GM23338 (cell line): ENCODE data around the gene NINL. TPM values are rescaled to one million over a fixed set of nuclear protein-coding genes. Genes with fewer than 3 reads are reported as not detected.

Experiments
- ATAC-seq: fragments of 200-7000 bp; cut with Tn5 transposase; 3 replicates; pipeline ENCODE4 v1.9.1; 2020
- DNase-seq: peaks from one replicate; pipeline ENCODE4 v3.0.0-alpha.2; 2015; ENCODE audit warnings: low spot score
- H2AFZ ChIP-seq: fragments of 200-600 bp; sonication (generic); 2 replicates; pipeline ENCODE4 v1.8.0; 2016; ENCODE audit warnings: antibody characterized with exemption, mild to moderate bottlenecking, moderate library complexity
- H3F3A ChIP-seq: fragments of 200-600 bp; sonication (generic); replicated peaks from 2 replicates; pipeline ENCODE4 v1.8.0; 2017; ENCODE audit warnings: antibody characterized with exemption, mixed run types, low read depth
- H3K27ac ChIP-seq: fragments of 200-600 bp; sonication (generic); 2 replicates; pipeline ENCODE4 v1.6.1; 2016; ENCODE audit warnings: low read depth
- H3K27me3 ChIP-seq: fragments of 200-600 bp; sonication (generic); 2 replicates; pipeline ENCODE4 v1.8.0; 2016; ENCODE audit warnings: mild to moderate bottlenecking, mixed run types, moderate library complexity; ENCODE audit not compliant: insufficient read depth
- H3K36me3 ChIP-seq: fragments of 200-600 bp; sonication (generic); 2 replicates; pipeline ENCODE4 v1.8.0; 2016; ENCODE audit warnings: mild to moderate bottlenecking; ENCODE audit not compliant: insufficient read depth
- H3K4me1 ChIP-seq: fragments of 200-600 bp; sonication (generic); 2 replicates; pipeline ENCODE4 v1.8.0; 2016; ENCODE audit warnings: mild to moderate bottlenecking, moderate library complexity; ENCODE audit not compliant: insufficient read depth
- H3K4me2 ChIP-seq: fragments of 200-600 bp; sonication (generic); 2 replicates; pipeline ENCODE4 v1.7.1; 2017; ENCODE audit warnings: mixed run types
- H3K4me3 ChIP-seq: fragments of 200-600 bp; sonication (generic); 2 replicates; pipeline ENCODE4 v1.6.1; 2016; ENCODE audit warnings: mixed run types
- H3K79me2 ChIP-seq: fragments of 200-600 bp; sonication (generic); replicated peaks from 2 replicates; pipeline ENCODE4 v1.8.0; 2017; ENCODE audit warnings: mild to moderate bottlenecking; ENCODE audit not compliant: insufficient read depth
- H3K9me2 ChIP-seq: fragments of 200-600 bp; sonication (generic); 2 replicates; pipeline ENCODE4 v1.8.0; 2017; ENCODE audit not compliant: insufficient read depth
- H4K20me1 ChIP-seq: fragments of 200-600 bp; sonication (generic); replicated peaks from 2 replicates; pipeline ENCODE4 v1.8.0; 2017; ENCODE audit warnings: mild to moderate bottlenecking; ENCODE audit not compliant: insufficient read depth
- H3K27ac Mint-ChIP-seq: 2 replicates; pipeline ENCODE4 v1.8.0; 2020; ENCODE audit warnings: inconsistent platforms, mild to moderate bottlenecking, moderate library complexity, mixed read lengths
- H3K27me3 Mint-ChIP-seq: 3 replicates; pipeline ENCODE4 v1.8.0; 2022; ENCODE audit warnings: low read depth, mild to moderate bottlenecking, moderate library complexity, mixed read lengths, inconsistent platforms; ENCODE audit not compliant: insufficient read depth, poor library complexity
- H3K36me3 Mint-ChIP-seq: 3 replicates; pipeline ENCODE4 v1.8.0; 2021; ENCODE audit warnings: low read depth, mild to moderate bottlenecking, inconsistent platforms, moderate library complexity, mixed read lengths
- H3K4me1 Mint-ChIP-seq: 3 replicates; pipeline ENCODE4 v1.8.0; 2020; ENCODE audit warnings: mild to moderate bottlenecking, inconsistent platforms, mixed read lengths
- H3K4me3 Mint-ChIP-seq: 3 replicates; pipeline ENCODE4 v1.8.0; 2021; ENCODE audit warnings: moderate library complexity, mild to moderate bottlenecking, inconsistent platforms, mixed read lengths
- H3K9me3 Mint-ChIP-seq: 3 replicates; pipeline ENCODE4 v1.8.0; 2020; ENCODE audit warnings: moderate library complexity, mild to moderate bottlenecking, inconsistent platforms, mixed read lengths
- CTCF ChIP-seq, 2 experiments: fragments of 200-600 bp in 1 of 2; sonication (generic) in 1 of 2; conservative IDR thresholded peaks; 2 replicates each; pipeline versions ENCODE4 v1.5.1 to v1.6.1; 2016 to 2017; ENCODE audit warnings: antibody characterized with exemption in 2 of 2, low read depth in 2 of 2, mild to moderate bottlenecking in 2 of 2, moderate library complexity in 1 of 2
- ETS1 ChIP-seq: IDR thresholded peaks from 2 replicates; pipeline ENCODE4 v1.6.1; 2016; ENCODE audit warnings: antibody characterized with exemption
- EZH2 ChIP-seq: fragments of 200-600 bp; sonication (generic); IDR thresholded peaks from one replicate; pipeline ENCODE4 v1.8.0; 2017; ENCODE audit warnings: antibody characterized with exemption, mild to moderate bottlenecking, low read depth; ENCODE audit not compliant: unreplicated experiment
- EZH2phosphoT487 ChIP-seq: fragments of 200-600 bp; sonication (generic); IDR thresholded peaks from one replicate; pipeline ENCODE4 v1.8.1; 2018; ENCODE audit warnings: antibody characterized with exemption; ENCODE audit not compliant: unreplicated experiment
- JUNB ChIP-seq: IDR thresholded peaks from one replicate; pipeline ENCODE4 v1.6.1; 2016; ENCODE audit warnings: antibody characterized with exemption; ENCODE audit not compliant: unreplicated experiment
- REST ChIP-seq: IDR thresholded peaks from one replicate; pipeline ENCODE4 v1.6.1; 2018; ENCODE audit warnings: antibody characterized with exemption; ENCODE audit not compliant: unreplicated experiment
- STAT1 ChIP-seq: IDR thresholded peaks from one replicate; pipeline ENCODE4 v1.6.1; 2016; ENCODE audit warnings: antibody characterized with exemption; ENCODE audit not compliant: unreplicated experiment
- ZNF114 ChIP-seq: fragments of 250-450 bp; sonication (Bioruptor Pico); IDR thresholded peaks from 2 replicates; pipeline ENCODE4 v1.5.0; 2020; ENCODE audit warnings: mild to moderate bottlenecking, moderate library complexity
- ZNF331 ChIP-seq: fragments of 250-450 bp; sonication (Bioruptor Pico); IDR thresholded peaks from 2 replicates; pipeline ENCODE4 v1.5.0; 2020; ENCODE audit warnings: low read depth, mild to moderate bottlenecking, moderate library complexity
- ZNF462 ChIP-seq: fragments of 250-450 bp; sonication (Bioruptor Pico); IDR thresholded peaks from 2 replicates; pipeline ENCODE4 v1.5.0; 2020; ENCODE audit warnings: mild to moderate bottlenecking, moderate library complexity
- polyA plus RNA-seq: library from polyadenylated mRNA; unstranded; fragments of >200 nt; fragmentation: Nextera tagmentation; extraction: Ambion mirVana; gene quantifications from 2 replicates; pipeline ENCODE4 v1.2.1, GENCODE V29; 2016
- total RNA-seq: library from RNA; depleted of rRNA; stranded (reverse); fragments of >200 nt; shearing (Covaris generic); gene quantifications from 2 replicates; pipeline ENCODE4 v1.2.3, GENCODE V29; 2014

NINL gene
- total and polyA plus RNA-seq, 2 experiments from 2014 or later, result 18.0 to 31.2 TPM

- TF ChIP-seq REST (no peak), CTCF (conservative IDR thresholded peaks at IDR 0.05; ENCODE audit: low read depth in 2 of 2) (no peak), ZNF331 (CRISPR knock-in tag) (no peak), ZNF114 (CRISPR knock-in tag) (no peak), JUNB (no peak), ETS1 (no peak), STAT1 (no peak), EZH2phosphoT487 (no peak), EZH2 (no peak)
Observed at GRCh38 chr20:25547999-25548398, 37.3 kb downstream of the NINL start (continued).

GRCh38 chr20:25547063-25547462 is 38.3 kb downstream of the NINL start:
- H4K20me1 ChIP-seq, result peaks cover 16% of the 10 kb centered on the region
- H3K27ac ChIP-seq, result no peak overlapping the region
- no peak overlapping the region for H3K27ac Mint-ChIP-seq
- no peaks in the 10 kb centered on the region; the same call in 1 of the 2 replicates for H3K9me2 ChIP-seq
- no peaks in the 10 kb centered on the region for H3K27me3 ChIP-seq
- ATAC-seq (no peak), DNase-seq (no peak)
- no peak overlapping the region for H3K4me3 Mint-ChIP-seq
- peaks cover 70% of the 10 kb centered on the region for H3K79me2 ChIP-seq
- H3K9me3 Mint-ChIP-seq, result no peaks in the 10 kb centered on the region
- H3K4me2 ChIP-seq, result no peak overlapping the region
- H3K36me3 Mint-ChIP-seq, result peaks cover 3% of the 10 kb centered on the region; the same call in 2 of the 3 replicates
- H2AFZ ChIP-seq, result no peak overlapping the region
- H3F3A ChIP-seq, result no peaks in the 10 kb centered on the region
- no peak overlapping the region for H3K4me3 ChIP-seq
- H3K4me1 ChIP-seq, result peaks cover 52% of the 10 kb centered on the region
- peaks cover 5% of the 10 kb centered on the region for H3K27me3 Mint-ChIP-seq
- H3K36me3 ChIP-seq, result no peaks in the 10 kb centered on the region
- H3K4me1 Mint-ChIP-seq, result peaks cover 64% of the 10 kb centered on the region
- TF ChIP-seq ZNF462 (CRISPR knock-in tag), result no peak
